B cell (primary cell): ENCODE results near the gene PCBP3. TPM values are rescaled to one million over a fixed set of nuclear protein-coding genes. Genes with fewer than 3 reads are reported as not detected.

Source experiments
- polyA plus RNA-seq: library from polyadenylated mRNA; depleted of rRNA; stranded (reverse); fragments of >200 nt; gene quantifications from 2 replicates; pipeline ENCODE4 v1.2.3, GENCODE V29; 2012
- total RNA-seq, 2 donors: library from RNA; stranded (reverse); fragments of 120-200 nt in 1 of 2; gene quantifications; 1 replicate in 1 of 2; 2 replicates in 1 of 2; pipeline versions ENCODE4 v1.2.3 to v1.2.4, GENCODE V29; 2013 to 2022

The PCBP3 gene
- total and polyA plus RNA-seq, 2 donors (not counting 1 experiment from before 2014, with no cell fraction given): 0.45 to 2.7 TPM

Other genes with a start within 250 kb of the PCBP3 start
- 24.7 and 26.5 TPM in 2 replicates for gene COL18A1, start 238.6 kb upstream of the PCBP3 start, total RNA-seq
- gene COL18A1, start 238.6 kb upstream of the PCBP3 start, polyA plus RNA-seq: 15.6 and 36.2 TPM in 2 replicates
- 10.1 and 15.3 TPM in 2 replicates for gene SLC19A1, start 101.3 kb upstream of the PCBP3 start, total RNA-seq
- 4.0 and 8.7 TPM in 2 replicates for gene SLC19A1, start 101.3 kb upstream of the PCBP3 start, polyA plus RNA-seq